HG03575 (cell line): ENCODE measurements around the gene KRTAP10-10.
"Not testable (repeated sequence)": the region's sequence is repeated elsewhere in the genome, so short reads cannot be mapped to it uniquely, and the experiment has no call there.

Experiments
- ATAC-seq: cut with Tn5 transposase; IDR thresholded peaks from one replicate; pipeline ENCODE4 v1.9.1; 2021; ENCODE audit not compliant: unreplicated experiment, insufficient number of reproducible peaks, low FRiP score; ENCODE audit errors: extremely low read depth

The KRTAP10-10 gene

DNA sequence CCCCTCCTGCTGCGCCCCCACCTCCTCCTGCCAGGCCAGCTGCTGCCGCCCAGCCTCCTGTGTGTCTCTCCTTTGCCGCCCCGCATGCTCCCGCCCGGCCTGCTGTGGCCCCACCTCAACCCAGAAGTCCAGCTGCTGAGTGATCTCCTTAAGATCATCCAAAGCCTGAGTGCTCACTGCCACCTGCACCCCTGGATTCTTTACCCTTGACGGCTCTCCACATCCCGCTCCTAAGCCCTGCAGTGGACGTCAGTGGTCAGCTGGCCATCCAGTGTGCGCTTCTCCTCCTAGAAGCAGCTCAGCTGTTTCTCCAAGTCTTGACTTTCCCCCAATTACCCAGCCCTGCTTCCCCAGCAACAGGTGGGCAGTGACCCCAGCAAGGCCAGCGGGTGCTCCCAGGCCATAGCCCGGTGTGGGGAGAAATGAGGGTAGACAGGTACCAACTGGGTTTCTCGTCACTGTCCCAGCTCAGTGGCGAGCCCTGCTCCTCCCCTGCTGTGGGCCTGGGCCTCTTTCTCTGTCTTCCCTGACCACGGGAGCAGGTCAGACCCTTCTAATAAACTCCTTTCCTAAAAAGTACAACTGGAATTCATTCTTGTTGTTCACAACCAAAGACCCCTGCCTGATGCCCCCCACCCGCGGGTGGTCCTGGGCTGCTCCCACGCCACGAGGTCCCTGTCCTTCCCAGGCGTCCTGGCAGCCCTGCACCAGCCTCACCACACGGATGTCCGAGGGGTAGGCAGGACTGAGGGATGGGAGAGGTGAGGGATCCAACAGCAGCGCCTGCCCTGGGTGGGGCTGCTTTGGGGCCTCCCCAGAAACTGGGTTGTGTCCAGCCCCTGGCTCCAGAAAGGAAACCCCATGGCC lies 35.3 kb upstream of the KRTAP10-10 start:
- no peak for ATAC-seq

GRCh38 chr21:44602463-44602850 lies 34.7 kb upstream of the KRTAP10-10 start:
- ATAC-seq: no peak

DNA sequence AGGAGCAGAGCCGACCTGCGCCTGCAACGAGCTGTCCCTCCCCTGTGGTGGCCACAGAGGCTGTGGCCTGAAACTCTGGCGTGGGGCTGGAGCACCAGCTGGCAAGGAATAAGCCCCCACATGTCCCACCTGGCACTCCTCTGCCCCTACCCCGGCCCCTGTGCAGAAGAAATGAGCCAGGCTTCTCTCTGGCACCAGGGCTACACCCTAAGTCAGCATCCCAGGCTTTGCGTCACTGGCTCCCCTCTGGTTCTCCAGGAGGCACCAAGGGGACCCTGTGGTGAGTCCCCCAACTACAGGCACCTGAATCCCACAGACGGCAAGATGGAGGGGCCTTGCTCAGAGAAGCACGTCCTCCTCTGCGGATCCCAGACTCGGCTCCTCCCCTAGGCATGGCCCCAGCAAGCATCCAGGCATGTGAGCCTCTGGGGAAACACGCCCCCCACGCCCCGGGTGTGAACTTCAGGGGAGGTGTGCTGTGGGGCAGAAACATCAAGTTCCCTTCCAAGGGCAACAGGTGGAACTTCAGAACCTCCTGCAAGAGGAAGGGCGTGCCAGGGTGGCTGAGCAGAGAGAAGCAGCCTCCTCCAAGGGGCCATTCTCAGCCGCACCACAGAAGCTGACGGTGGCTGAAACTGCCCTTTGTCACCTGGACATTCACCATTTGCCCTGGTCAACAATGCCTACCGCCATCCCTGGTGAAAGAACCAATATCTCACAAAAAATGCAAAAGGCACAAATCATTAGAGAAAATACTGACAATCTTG lies 33.9 kb upstream of the KRTAP10-10 start:
- ATAC-seq: no peak

- ATAC-seq: no peak
Measured at GRCh38 chr21:44603911-44604310, 33.2 kb upstream of the KRTAP10-10 start.

DNA sequence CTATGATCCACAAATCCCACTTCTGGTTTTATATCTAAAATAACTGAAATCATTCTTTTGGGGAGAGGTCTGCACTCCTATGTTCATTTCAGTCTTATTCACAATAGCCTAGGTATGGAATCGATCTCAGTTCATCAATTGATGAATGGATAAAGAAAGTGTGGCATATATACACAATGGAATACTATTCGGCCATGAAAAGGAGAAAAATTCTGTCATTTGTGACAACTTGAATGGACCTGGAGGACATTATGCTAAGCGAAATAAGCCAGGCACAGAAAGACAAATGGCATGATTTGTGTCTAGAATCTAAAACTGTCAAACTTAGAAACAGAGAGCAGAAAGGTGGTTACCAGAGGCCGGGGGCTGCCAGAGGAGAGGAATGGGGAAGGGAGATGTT lies 30.7 kb upstream of the KRTAP10-10 start:
- ATAC-seq: no peak

DNA sequence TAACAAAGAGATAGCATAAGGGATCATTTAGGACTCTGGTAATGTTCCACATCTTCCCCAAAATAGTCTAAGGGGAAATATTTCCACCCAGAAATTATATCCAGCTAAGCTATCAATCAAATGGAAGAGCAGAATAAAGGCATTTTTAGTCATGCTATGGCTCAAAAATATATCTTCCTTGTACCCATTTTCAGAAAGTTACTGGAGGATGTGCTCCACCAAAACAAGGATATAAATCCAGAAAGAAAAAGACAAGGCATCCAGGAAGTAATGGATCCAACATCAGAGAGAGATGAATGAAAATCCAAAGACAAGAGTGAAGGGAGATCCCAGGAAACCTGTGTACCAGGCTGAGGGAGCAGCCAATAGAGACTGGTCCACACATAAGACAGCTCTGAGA lies 28.0 kb upstream of the KRTAP10-10 start:
- no peak for ATAC-seq

DNA sequence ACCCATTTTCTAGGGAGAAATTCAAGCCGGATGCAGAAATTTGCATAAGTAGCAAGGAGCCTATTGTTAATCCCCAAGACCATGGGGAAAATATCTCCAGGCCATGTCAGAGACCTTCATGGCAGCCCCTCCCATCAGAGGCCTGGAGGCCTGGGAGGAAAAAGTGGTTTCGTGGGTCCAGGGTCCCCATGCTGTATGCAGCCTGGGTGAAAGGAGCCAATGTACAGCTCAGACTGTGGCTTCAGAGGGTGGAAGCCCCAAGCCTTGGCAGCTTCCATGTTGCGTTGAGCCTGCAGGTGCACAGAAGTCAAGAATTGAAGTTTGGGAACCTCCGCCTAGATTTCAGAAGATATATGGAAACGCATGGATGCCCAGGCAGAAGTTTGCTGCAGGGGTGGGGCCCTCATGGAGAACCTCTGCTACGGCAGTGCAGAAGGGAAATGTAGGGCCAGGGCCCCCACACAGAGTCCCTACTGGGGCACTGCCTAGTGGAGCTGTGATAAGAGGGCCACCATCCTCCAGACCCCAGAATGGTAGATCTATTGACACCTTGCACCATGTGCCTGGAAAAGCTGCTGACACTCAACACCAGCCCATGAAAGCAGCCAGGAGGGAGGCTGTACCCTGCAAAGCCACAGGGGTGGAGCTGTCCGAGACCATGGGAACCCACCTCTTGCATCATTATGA lies 26.9 kb upstream of the KRTAP10-10 start:
- ATAC-seq: not testable (repeated sequence)

- ATAC-seq: no peak
Measured at GRCh38 chr21:44611551-44611950, 25.6 kb upstream of the KRTAP10-10 start.

- ATAC-seq: no peak
Measured at GRCh38 chr21:44612029-44612486, 25.1 kb upstream of the KRTAP10-10 start, which contains the start of gene KRTAP10-8. Gene KRTAP10-8 (plus strand): TSS chr21:44612079. CDS start chr21:44612101, 22 bp downstream.

DNA sequence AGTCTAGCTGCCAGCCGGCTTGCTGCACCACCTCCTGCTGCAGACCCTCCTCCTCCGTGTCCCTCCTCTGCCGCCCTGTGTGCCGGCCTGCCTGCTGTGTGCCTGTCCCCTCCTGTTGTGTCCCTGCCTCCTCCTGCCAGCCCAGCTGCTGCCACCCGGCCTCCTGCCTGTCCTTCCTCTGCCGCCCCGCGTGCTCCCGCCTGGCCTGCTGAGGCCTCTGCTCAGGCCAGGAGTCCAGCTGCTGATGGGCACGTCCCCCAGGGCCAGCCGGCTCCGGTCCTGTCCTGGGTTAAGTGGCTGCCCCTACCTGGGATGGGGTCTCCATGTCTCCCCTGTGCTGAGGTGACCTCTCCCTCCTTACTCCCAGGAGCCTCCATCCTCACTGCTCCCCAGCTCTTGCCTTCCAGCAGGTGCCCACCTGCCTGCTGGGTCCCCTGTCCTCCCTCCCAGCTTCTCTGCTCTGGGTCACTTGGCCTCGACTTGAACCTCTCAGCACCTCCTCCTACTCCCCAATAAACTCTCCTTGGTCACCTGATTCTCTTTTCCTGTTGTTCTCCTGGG lies 24.4 kb upstream of the KRTAP10-10 start:
- ATAC-seq: no peak

GRCh38 chr21:44613386-44614155 lies 23.6 kb upstream of the KRTAP10-10 start:
- no peak for ATAC-seq

DNA sequence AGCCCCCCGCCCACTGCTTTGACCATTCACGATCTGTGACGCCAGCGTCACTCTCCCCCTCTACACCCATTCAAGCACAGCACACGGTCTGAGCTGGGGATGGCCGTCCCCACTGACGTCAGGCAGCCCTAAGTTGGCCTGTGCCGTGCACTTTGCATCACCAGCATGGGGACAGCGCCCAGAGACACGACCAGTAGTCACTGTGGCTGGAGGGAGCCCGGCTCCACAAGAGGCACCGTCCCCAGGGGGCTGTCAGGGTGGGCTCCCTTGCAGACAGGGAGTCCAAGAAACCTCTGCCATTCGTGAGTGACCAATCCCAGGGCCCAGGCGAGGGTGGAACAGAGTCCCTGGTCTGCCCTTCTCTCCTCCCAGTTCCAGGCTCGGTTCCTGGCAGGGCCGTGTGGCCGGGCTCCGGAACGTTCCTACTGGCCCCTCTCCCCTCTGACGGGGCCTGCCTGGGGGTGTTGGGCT lies 23.0 kb upstream of the KRTAP10-10 start:
- no peak for ATAC-seq

- no peak for ATAC-seq
Measured at GRCh38 chr21:44614961-44615391, 22.2 kb upstream of the KRTAP10-10 start.

DNA sequence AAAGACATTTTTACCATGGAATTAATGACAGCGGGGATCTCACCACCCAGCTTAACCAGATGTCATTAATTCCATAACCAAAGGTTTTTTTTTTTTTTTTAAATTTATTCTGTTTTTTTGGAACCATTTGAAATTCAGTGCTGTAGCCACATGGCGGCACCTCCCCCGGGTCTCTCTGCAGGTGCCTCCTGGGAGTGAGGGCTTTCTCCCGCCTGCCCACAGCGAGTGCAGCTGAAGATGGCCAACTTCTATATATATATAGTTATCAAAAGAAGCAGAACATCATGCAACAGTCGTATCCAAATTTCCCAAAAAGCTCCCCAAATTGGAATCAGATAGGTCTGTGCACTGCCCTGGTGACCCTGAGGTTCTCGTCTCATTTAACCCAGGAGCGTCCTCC lies 21.7 kb upstream of the KRTAP10-10 start:
- ATAC-seq: no peak

- no peak for ATAC-seq
Measured at GRCh38 chr21:44615911-44616590, 21.1 kb upstream of the KRTAP10-10 start.

- ATAC-seq: no peak
Measured at GRCh38 chr21:44616591-44616926, 20.6 kb upstream of the KRTAP10-10 start.

DNA sequence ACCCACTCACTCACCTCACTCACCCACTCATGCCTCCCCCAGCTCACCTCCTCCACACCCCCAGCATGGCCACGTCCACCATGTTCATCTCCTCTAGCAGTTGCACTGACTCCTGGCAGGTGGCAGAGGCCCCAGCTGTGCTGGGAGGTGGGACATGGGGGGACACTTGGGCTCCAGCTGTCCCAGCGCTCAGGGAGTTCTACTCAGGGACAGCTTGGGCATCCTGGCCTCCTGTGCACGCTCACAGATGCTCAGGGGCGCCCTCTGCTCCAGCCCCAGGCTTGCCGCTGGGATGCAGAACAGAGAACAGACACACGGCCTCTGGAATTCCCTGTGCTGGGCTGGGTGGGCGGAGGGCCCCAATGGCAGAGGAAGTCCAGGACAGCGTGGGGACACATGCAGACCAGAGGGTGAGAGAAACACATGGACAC lies 20.1 kb upstream of the KRTAP10-10 start:
- no peak for ATAC-seq

DNA sequence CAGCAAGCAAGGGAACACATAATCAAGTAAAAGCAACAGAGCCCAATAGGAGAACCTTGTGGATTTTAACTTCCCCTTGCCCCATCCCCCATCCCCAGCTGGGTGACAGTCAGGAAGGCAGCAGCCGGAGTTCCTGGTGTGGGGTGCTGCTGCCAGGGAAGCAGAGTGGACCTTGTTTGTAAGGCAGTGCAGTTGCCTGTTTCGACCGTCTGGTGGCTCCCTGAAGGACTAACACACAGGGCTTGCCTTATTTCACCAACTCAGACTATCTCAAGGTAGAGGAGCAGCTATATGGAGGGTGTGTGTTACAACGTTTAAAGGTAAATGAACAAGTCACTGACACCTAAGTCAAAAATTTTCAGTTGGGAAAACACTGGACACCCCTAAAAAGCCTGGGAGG lies 18.7 kb upstream of the KRTAP10-10 start:
- ATAC-seq: no peak
